MV-4-11 (cell line): ENCODE measurements around the gene COX6B2.

Source experiments
- DNase-seq: peaks from one replicate; lab custom pipeline; 2025; lab: John Stamatoyannopoulos, UW

The COX6B2 gene

GRCh38 chr19:55362174-55362989 is 7.9 kb upstream of the COX6B2 start:
- DNase-seq, result no peak

- DNase-seq, result no peak
Measured at GRCh38 chr19:55360902-55361301, 6.4 kb upstream of the COX6B2 start.

GRCh38 chr19:55358943-55359908 is 4.7 kb upstream of the COX6B2 start:
- no peak for DNase-seq

- DNase-seq, result peak; percentile 68
Measured at GRCh38 chr19:55358493-55358892, 4.0 kb upstream of the COX6B2 start.

GRCh38 chr19:55355213-55355821 is 798 bp upstream of the COX6B2 start:
- DNase-seq, result no peak

- peak; percentile 67 for DNase-seq
Measured at GRCh38 chr19:55353803-55354697, 469 bp downstream of the COX6B2 start.

- no peak for DNase-seq
Measured at GRCh38 chr19:55353356-55353802, 1.1 kb downstream of the COX6B2 start.

GRCh38 chr19:55352549-55353145 is 1.9 kb downstream of the COX6B2 start:
- no peak for DNase-seq

GRCh38 chr19:55352040-55352439 is 2.5 kb downstream of the COX6B2 start:
- DNase-seq, result no peak

- DNase-seq, result no peak
Measured at GRCh38 chr19:55350620-55351315, 3.8 kb downstream of the COX6B2 start.

- no peak for DNase-seq
Measured at GRCh38 chr19:55348317-55349034, 6.0 kb downstream of the COX6B2 start.

- DNase-seq, result no peak
Measured at GRCh38 chr19:55347442-55348009, 7.0 kb downstream of the COX6B2 start.

- DNase-seq, result no peak
Measured at GRCh38 chr19:55346725-55347441, 7.6 kb downstream of the COX6B2 start.

- DNase-seq, result no peak
Measured at GRCh38 chr19:55345818-55346724, 8.4 kb downstream of the COX6B2 start.

- no peak for DNase-seq
Measured at GRCh38 chr19:55345101-55345817, 9.3 kb downstream of the COX6B2 start.

- no peak for DNase-seq
Measured at GRCh38 chr19:55344444-55344843, 10.1 kb downstream of the COX6B2 start.
